ENCODE data around the gene MFRP.

The MFRP gene

DNA sequence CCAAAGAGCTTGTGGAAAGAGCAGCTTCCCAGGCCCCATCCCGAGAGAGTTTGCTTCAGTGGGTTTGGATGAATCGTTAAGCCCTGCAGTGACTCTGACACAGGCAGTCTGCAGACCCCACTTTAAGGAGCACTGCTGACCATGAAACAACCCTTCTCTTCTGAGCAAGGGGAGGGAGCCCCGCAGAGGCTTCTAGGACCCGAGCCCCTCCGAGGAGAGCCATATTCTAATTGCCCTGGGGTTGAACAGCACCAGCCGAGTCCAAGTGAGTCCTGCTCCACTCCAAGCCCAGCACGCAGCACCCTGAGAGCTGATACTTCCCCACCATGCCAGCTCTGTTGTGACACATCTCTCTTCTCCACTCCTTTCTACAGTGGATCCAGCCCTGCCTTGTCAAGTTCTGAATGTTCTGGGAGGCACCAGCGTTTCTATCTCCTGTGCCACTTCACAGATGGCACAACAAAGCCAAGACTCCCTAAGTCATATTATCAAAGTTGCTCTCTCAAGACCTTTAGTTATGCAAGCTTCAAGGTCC lies 24.6 kb upstream of the MFRP start:
- H3K9ac ChIP-seq: no peak overlapping the region
- H3K4me1 ChIP-seq (ENCODE audit: low read depth, poor library complexity, severe bottlenecking): no peaks in the 10 kb centered on the region
- H2AFZ ChIP-seq (ENCODE audit: low read depth): no peak overlapping the region
- H3K27me3 ChIP-seq (ENCODE audit: insufficient read depth, low read depth): no peaks in the 10 kb centered on the region
- H3K79me2 ChIP-seq (ENCODE audit: insufficient read depth, low read depth): no peaks in the 10 kb centered on the region
- H3K4me2 ChIP-seq: no peak overlapping the region
- TF ChIP-seq, protein P1, sequence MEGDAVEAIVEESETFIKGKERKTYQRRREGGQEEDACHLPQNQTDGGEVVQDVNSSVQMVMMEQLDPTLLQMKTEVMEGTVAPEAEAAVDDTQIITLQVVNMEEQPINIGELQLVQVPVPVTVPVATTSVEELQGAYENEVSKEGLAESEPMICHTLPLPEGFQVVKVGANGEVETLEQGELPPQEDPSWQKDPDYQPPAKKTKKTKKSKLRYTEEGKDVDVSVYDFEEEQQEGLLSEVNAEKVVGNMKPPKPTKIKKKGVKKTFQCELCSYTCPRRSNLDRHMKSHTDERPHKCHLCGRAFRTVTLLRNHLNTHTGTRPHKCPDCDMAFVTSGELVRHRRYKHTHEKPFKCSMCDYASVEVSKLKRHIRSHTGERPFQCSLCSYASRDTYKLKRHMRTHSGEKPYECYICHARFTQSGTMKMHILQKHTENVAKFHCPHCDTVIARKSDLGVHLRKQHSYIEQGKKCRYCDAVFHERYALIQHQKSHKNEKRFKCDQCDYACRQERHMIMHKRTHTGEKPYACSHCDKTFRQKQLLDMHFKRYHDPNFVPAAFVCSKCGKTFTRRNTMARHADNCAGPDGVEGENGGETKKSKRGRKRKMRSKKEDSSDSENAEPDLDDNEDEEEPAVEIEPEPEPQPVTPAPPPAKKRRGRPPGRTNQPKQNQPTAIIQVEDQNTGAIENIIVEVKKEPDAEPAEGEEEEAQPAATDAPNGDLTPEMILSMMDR (conservative IDR thresholded peaks at IDR 0.05; ENCODE audit: low read depth, low read length): no peak
- H3K36me3 ChIP-seq (ENCODE audit: insufficient read depth): no peaks in the 10 kb centered on the region
- H3K27ac ChIP-seq: no peak overlapping the region
- no peak overlapping the region for H3K4me3 ChIP-seq (IDR thresholded peaks at IDR 0.05; ENCODE audit: insufficient read depth, low read depth, low read length)
- H4K20me1 ChIP-seq (ENCODE audit: insufficient read depth): no peaks in the 10 kb centered on the region

DNA sequence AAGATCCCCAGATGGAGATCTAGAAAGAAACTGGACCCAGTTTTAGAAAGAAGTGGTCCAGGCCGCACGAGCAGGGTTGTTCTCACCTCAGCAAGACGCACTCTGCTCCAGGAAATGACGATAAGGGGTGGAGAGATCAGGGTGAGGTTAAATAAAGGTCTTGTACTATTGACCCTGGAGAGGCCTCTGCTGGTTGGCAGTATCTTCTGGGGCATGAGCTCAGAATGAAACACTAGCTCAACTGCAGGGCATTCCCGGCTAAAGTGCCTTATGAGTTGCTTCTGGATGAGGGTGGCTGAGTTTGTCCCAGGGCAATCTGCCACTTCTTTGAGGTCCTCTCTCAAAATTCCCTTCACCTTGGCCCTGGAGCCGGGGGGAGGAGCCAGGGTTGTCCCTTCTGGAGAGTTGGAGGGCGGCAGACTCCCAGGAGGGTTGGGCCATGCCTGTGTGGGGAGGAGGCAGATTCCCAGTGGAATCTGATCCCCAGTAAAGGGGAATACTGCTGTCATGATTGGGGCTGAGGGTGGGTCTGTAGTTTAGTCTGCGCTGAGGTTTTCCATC lies 24.1 kb upstream of the MFRP start:
- H3K36me3 ChIP-seq (ENCODE audit: insufficient read depth): no peaks in the 10 kb centered on the region
- no peaks in the 10 kb centered on the region for H3K4me1 ChIP-seq (ENCODE audit: low read depth, poor library complexity, severe bottlenecking)
- H3K27me3 ChIP-seq (ENCODE audit: insufficient read depth, low read depth): no peaks in the 10 kb centered on the region
- no peak overlapping the region for H2AFZ ChIP-seq (ENCODE audit: low read depth)
- no peaks in the 10 kb centered on the region for H3K79me2 ChIP-seq (ENCODE audit: insufficient read depth, low read depth)
- H4K20me1 ChIP-seq (ENCODE audit: insufficient read depth): no peaks in the 10 kb centered on the region
- H3K4me3 ChIP-seq (IDR thresholded peaks at IDR 0.05; ENCODE audit: insufficient read depth, low read depth, low read length): no peak overlapping the region
- no peak overlapping the region for H3K9ac ChIP-seq
- TF ChIP-seq, protein P1 (conservative IDR thresholded peaks at IDR 0.05; ENCODE audit: low read depth, low read length): no peak
- no peak overlapping the region for H3K27ac ChIP-seq
- no peak overlapping the region for H3K4me2 ChIP-seq

DNA sequence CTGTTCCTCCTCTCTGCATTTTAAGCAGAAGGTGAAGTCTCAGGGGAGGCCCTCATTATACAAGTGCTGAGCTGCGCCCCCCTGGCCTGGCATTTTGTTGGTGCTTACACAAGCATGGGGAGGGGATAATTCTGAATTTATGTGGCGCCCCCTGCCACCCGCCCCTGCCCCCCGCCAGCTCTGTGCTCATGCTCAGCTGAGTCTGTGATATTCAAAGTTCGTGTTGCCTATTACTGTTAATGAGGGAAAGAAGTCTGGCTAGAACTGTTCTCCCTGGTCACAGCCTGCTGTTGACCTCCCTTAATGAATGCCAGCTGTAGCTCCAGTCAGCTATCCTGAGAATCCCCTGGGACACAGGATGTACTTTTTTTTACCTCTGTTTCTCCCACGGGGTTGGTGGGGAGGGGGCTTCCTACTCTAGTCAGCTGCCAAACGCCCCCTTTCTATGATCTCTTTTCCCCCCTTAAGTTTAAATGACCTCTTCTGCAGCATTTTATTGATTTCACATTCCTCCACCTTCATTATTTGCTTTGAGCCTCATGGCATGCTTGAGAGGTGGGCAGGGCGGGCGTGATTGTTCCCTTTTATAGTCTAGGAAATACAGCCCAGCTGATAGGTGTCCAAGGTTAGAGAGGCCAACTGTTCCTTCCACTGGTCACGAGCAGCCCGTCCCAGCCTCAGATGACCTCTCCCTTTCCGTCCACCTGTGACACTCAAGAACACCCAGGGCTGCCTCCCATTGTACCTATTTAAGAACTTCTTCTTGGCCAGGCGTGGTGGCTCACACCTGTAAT lies 22.8 kb upstream of the MFRP start:
- Histone ChIP-seq H3K27ac (no peak overlapping the region), H3K4me3 (IDR thresholded peaks at IDR 0.05; ENCODE audit: insufficient read depth, low read depth, low read length) (no peak overlapping the region), H3K4me2 (no peak overlapping the region), H3K79me2 (ENCODE audit: insufficient read depth, low read depth) (no peaks in the 10 kb centered on the region), H3K27me3 (ENCODE audit: insufficient read depth, low read depth) (peaks cover 3% of the 10 kb centered on the region; the same call in 1 of the 2 replicates), H4K20me1 (ENCODE audit: insufficient read depth) (no peaks in the 10 kb centered on the region), H3K4me1 (ENCODE audit: low read depth, poor library complexity, severe bottlenecking) (no peaks in the 10 kb centered on the region), H3K9ac (no peak overlapping the region), H3K36me3 (ENCODE audit: insufficient read depth) (no peaks in the 10 kb centered on the region), H2AFZ (ENCODE audit: low read depth) (no peak overlapping the region)
- TF ChIP-seq, protein P1 (conservative IDR thresholded peaks at IDR 0.05; ENCODE audit: low read depth, low read length): no peak

DNA sequence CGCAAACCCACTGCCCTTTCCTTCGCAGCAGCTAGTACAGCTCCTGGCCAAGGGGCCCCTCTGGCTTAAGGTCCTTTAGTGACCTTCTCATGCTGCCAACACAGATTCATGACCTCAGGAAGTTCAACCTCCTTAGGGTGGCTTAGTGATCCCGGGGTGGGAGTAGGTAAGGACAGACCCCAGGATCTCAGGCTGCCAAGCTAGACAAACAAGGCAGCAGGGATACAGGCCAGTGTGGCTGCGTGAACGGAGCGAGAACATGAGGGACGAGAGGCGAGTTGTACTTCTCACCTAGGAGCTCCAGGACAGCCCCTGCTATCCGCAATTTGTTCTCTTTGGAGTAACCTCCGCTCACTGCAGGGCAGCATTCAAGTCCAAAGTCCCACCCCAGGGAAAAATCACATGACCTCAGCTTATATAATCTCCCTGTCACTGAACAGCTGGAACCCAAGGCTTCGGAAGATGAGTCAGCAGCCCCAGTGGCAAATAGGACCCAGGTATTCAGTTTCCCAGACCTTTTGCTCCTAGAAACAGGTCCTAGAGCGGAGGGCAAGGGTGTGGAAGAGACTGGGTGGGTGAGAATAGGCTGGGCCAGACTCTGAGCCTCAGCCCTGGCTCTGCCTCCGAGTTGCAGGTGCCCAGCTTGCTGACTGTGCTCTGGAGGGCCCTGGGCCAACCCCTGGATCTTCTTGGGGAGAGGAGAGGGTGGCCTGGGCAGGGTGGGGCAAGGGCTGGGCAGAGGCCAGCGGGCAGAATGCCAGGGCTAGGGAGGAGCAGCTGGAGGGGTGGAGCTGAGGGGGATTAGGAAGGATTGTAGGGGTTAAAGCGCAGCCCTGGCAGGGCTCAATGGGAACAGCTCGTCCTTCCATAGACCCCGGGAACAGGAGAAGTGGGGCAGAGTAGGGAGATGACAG lies 21.9 kb upstream of the MFRP start:
- no peak overlapping the region for H3K4me3 ChIP-seq (IDR thresholded peaks at IDR 0.05; ENCODE audit: insufficient read depth, low read depth, low read length)
- H2AFZ ChIP-seq (ENCODE audit: low read depth): no peak overlapping the region
- no peak overlapping the region for H3K9ac ChIP-seq
- no peaks in the 10 kb centered on the region for H3K79me2 ChIP-seq (ENCODE audit: insufficient read depth, low read depth)
- H3K36me3 ChIP-seq (ENCODE audit: insufficient read depth): no peaks in the 10 kb centered on the region
- peaks cover 3% of the 10 kb centered on the region; the same call in 1 of the 2 replicates for H3K27me3 ChIP-seq (ENCODE audit: insufficient read depth, low read depth)
- TF ChIP-seq, protein P1 (conservative IDR thresholded peaks at IDR 0.05; ENCODE audit: low read depth, low read length): no peak
- H3K4me1 ChIP-seq (ENCODE audit: low read depth, poor library complexity, severe bottlenecking): no peaks in the 10 kb centered on the region
- no peak overlapping the region for H3K4me2 ChIP-seq
- H4K20me1 ChIP-seq (ENCODE audit: insufficient read depth): no peaks in the 10 kb centered on the region
- no peak overlapping the region for H3K27ac ChIP-seq
